Left lung (tissue), 10 donors: ENCODE results near the gene SPG7. TPM values are rescaled to one million over a fixed set of nuclear protein-coding genes. Genes with fewer than 3 reads are reported as not detected.

ENCODE experiments used
- ATAC-seq: fragments of 200-7000 bp; cut with Tn5 transposase; one replicate; pipeline ENCODE4 v1.9.1; 2020; ENCODE audit warnings: moderate library complexity
- DNase-seq, 4 donors: peaks; one replicate each; pipeline ENCODE4 v3.0.0-alpha.2; 2013 to 2020
- H3K27ac ChIP-seq, 2 donors: fragments of 200-600 bp; sonication (generic) in 1 of 2; one replicate each; pipeline versions ENCODE4 v1.5.0 to v1.8.0; 2020 to 2021
- H3K27me3 ChIP-seq, 2 donors: fragments of 200-600 bp; sonication (generic) in 1 of 2; one replicate each; pipeline versions ENCODE4 v1.5.0 to v1.8.0; 2020 to 2021
- H3K36me3 ChIP-seq, 2 donors: fragments of 200-600 bp; sonication (generic) in 1 of 2; one replicate each; pipeline versions ENCODE4 v1.5.0 to v1.8.0; 2020 to 2021
- H3K4me1 ChIP-seq, 2 donors: fragments of 200-600 bp; one replicate each; pipeline ENCODE4 v1.8.0; 2021
- H3K4me3 ChIP-seq, 2 donors: fragments of 200-600 bp; sonication (generic) in 1 of 2; one replicate each; pipeline versions ENCODE4 v1.5.0 to v1.8.0; 2020 to 2021; ENCODE audit warnings: mild to moderate bottlenecking in 1 of 2
- H3K9me3 ChIP-seq, 2 donors: fragments of 200-600 bp; sonication (generic) in 1 of 2; one replicate each; pipeline versions ENCODE4 v1.5.0 to v1.8.0; 2020 to 2021
- intact Hi-C, 2 donors: fragments of 100-400 bp; cut with DNase I; formaldehyde crosslinking; loops; one replicate each; pipeline versions ENCODE4 v1.11.2 to v1.14.2; 2022
- polyA plus RNA-seq, 6 donors: library from polyadenylated mRNA; unstranded; fragments of 120-200 nt; gene quantifications; one replicate each; pipeline ENCODE4 v1.2.1, GENCODE V29; 2013; ENCODE audit not compliant: insufficient read length in 6 of 6
- total RNA-seq, 2 donors: library from RNA; stranded (reverse); fragmentation: NEBNext Ultra II Directional; extraction: Animal tissue kit (Norgen Biotek cat#: 25700); gene quantifications; one replicate each; pipeline ENCODE4 v1.2.1, GENCODE V29; 2021
- TF ChIP-seq, protein P1 (sequence below), 2 donors: fragments of 200-600 bp; sonication (generic) in 1 of 2; IDR thresholded peaks; one replicate each; pipeline versions ENCODE4 v1.5.0 to v1.8.0; 2021; ENCODE audit warnings: antibody characterized with exemption in 2 of 2
- donor health status: DM: no; HTN: yes; CAD: no.
- donor health status: DM: no; HTN: no; CAD: no.

The SPG7 gene
- total and polyA plus RNA-seq, 8 donors, result 79.3 to 148 (median 121) TPM

DNA sequence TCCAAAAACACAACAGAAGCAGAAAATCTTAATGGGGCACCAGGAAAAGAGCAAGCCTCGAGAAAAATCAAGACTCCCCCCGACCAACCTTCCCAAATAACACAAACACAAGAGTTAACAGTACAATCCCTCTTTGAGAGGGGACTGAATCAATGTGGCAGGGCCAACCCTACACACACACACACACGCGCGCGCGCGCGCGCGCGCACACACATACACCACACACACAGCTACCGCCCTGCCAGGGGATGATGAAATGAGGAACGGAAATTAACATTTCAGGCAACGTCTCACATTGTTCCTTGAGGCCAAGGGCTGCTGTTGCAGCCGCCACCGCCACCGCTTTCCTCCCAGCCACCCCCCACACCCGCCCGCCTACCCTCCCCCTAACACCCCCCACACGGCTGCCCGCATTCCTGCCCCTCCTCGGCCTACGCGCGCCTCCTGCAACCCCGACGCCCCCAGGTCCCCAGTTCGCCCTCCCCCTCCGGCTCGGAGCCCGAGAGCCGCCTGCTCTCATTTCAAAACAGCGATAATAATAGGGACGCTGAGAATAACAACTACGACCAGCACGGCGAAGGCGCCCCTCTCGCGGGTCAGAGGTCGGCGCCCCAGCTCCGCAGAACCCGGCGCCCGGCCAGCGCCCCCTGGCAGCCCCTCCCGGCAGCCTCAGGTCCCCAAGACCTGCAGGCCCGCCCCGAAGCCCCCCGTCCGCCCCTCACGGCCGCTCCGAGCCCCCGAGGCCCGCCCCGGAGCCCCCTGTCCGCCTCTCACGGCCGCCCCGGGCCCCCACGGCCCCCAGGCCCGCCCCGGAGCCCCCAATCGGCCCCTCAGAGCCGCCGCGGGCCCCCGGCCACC lies 18.9 kb upstream of the SPG7 start:
- TF ChIP-seq, protein P1, sequence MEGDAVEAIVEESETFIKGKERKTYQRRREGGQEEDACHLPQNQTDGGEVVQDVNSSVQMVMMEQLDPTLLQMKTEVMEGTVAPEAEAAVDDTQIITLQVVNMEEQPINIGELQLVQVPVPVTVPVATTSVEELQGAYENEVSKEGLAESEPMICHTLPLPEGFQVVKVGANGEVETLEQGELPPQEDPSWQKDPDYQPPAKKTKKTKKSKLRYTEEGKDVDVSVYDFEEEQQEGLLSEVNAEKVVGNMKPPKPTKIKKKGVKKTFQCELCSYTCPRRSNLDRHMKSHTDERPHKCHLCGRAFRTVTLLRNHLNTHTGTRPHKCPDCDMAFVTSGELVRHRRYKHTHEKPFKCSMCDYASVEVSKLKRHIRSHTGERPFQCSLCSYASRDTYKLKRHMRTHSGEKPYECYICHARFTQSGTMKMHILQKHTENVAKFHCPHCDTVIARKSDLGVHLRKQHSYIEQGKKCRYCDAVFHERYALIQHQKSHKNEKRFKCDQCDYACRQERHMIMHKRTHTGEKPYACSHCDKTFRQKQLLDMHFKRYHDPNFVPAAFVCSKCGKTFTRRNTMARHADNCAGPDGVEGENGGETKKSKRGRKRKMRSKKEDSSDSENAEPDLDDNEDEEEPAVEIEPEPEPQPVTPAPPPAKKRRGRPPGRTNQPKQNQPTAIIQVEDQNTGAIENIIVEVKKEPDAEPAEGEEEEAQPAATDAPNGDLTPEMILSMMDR (IDR thresholded peaks at IDR 0.05), result peak in 1 of 2 donors; percentile 54
- intact Hi-C loops, result no loop called here
- Histone ChIP-seq H3K27ac (peak overlapping the region; percentile 94 to 99), H3K4me1 (peaks cover 23 to 71% of the 10 kb centered on the region in 2 donors), H3K27me3 (no peaks in the 10 kb centered on the region), H3K9me3 (no peaks in the 10 kb centered on the region), H3K36me3 (peaks cover 0 to 7% of the 10 kb centered on the region in 2 donors), H3K4me3 (peak overlapping the region; percentile 88 to 89)
- DNase-seq (peak; percentile 85 to 95 (median 92)), ATAC-seq (peak; percentile 47)

DNA sequence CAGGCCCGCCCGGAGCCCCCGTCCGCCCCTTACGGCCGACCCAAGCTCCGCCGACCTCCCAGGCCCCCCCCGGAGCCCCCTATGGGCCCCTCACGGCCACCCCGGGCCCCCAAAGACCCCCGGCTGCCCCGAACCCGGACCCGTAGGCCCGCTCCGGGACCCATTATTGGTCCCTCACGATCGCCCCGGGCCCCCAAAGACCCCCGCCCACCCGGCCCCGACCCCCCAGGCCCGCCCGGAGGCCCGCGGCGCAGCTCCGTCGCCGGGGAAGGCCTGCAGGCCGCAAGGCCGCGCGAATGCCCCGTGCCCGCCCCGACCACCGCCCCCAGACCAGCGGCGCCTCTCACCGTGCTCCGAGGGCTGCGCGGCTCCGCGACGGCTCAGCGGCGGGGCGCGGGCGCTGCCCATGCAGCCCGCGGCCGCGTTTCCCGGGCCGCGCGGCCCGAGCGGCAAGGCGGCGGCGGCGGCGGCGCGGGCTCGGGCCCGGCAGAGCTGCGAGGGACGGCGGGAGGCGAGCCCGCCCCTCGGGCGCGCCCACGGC lies 18.2 kb upstream of the SPG7 start:
- Histone ChIP-seq H3K36me3 (peaks cover 0 to 7% of the 10 kb centered on the region in 2 donors), H3K9me3 (no peaks in the 10 kb centered on the region), H3K27me3 (no peaks in the 10 kb centered on the region), H3K27ac (peak overlapping the region; percentile 94 to 99), H3K4me1 (peaks cover 23 to 64% of the 10 kb centered on the region in 2 donors), H3K4me3 (peak overlapping the region; percentile 88 to 89)
- intact Hi-C loops, result no loop called here
- TF ChIP-seq, protein P1 (IDR thresholded peaks at IDR 0.05), result no peak
- DNase-seq, result peak in 1 of 4 donors; percentile 85
- ATAC-seq, result no peak

DNA sequence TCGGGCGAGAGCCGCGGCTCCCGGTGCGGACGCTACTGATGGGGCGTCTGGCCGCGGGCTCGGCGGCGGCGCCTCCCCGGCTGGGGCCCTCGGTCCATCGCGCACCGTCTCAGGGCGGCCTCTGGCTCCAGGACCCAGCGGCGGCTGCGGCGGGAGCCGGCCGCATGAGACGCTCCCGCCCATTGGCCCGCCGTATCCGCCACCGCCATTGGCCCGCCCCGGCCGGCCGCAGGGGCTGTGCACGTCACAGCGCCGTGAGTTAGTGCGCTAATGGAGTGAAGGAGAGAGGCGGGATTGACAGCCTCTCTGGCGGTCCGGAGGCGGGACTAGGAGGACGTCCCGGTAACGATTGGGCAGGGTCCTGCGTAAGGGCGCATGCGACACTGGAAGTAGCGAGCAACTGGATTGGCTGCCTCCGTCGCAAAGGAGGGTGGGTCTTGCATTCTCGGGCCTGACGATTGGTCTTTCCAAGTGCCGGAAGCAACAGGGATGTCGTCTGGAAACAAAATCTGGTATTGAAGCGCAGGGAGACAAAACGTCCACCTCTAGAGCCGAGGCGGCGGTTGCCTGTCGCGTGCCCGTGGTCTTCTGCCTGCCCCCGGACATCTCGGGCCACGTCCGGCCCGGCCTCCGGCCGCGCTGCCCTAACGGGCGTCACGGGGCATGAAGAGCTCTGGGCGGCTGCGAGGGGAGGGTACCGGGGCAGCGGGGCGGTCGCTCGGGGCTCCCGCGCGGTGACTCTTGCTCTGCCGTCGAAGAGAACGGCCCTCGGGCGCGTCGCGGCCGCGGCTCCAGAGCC lies 17.6 kb upstream of the SPG7 start, which contains the start of gene ANKRD11:
ANKRD11 (minus strand) TSS at position 123 of the 799 bp plus-strand sequence. CDS start 173,542 bp downstream, outside the sequence.
- H3K4me1 ChIP-seq, result peaks cover 23 to 58% of the 10 kb centered on the region in 2 donors
- H3K9me3 ChIP-seq, result no peaks in the 10 kb centered on the region
- peak; percentile 96 for ATAC-seq
- TF ChIP-seq, protein P1 (IDR thresholded peaks at IDR 0.05), result peak in 1 of 2 donors; percentile 15
- H3K27me3 ChIP-seq, result no peaks in the 10 kb centered on the region
- peaks cover 0 to 7% of the 10 kb centered on the region in 2 donors for H3K36me3 ChIP-seq
- DNase-seq, result peak; percentile 97 to 100 (median 99)
- peak within 1 kb of the TSS; percentile 94 to 99 for H3K27ac ChIP-seq
- peak within 1 kb of the TSS; percentile 88 to 89 for H3K4me3 ChIP-seq
- intact Hi-C loops, result no loop called here

DNA sequence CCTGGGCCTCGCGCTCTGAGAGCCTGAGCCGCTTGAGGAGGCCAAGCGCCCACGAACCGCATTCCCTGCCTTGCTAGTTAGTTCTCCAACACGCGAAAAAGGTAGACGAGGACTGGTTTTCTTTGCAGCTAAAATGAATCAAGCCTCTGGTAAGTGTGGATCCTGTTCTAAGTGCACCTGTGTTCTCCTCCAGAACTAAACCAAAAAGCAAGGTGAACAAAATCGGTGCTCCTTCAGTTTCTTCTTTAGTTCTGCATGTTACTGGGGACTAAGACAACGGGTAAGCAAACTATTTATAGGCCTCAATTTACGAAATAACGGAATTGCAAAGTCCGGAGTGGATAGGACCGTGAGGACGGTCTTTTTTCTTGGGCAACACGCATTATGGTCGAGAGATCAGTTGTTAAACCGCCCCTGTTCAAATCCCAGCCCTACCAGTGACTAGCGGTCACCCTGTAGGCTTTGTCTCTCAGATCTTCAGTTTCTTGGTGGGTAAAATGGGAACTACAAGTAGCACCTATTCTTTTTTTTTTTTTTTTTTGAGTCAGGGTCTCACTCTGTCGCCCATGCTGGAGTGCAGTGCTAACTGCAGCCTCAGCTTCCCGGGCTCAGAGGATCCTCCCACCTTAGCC lies 16.8 kb upstream of the SPG7 start:
- H3K9me3 ChIP-seq, result no peaks in the 10 kb centered on the region
- no peak for DNase-seq
- TF ChIP-seq, protein P1 (IDR thresholded peaks at IDR 0.05), result no peak
- no peak for ATAC-seq
- H3K27me3 ChIP-seq, result no peaks in the 10 kb centered on the region
- intact Hi-C loops, result no loop called here
- peaks cover 0 to 7% of the 10 kb centered on the region in 2 donors for H3K36me3 ChIP-seq
- peaks cover 23 to 51% of the 10 kb centered on the region in 2 donors for H3K4me1 ChIP-seq
- peak overlapping the region; percentile 89 to 99 for H3K27ac ChIP-seq
- H3K4me3 ChIP-seq, result peak overlapping the region; percentile 88 to 89
